Peyer's patch (tissue), 4 donors: ENCODE measurements around the gene ZSCAN12.

Source experiments
- CTCF ChIP-seq, 6 experiments: fragments of 450-650 bp in 4 of 6; fragments of 200-600 bp in 2 of 6; sonication (generic) in 1 of 6; IDR thresholded peaks; one replicate each; pipeline ENCODE4 v1.5.1; 2017 to 2019; ENCODE audit warnings: antibody characterized with exemption in 6 of 6, mild to moderate bottlenecking in 3 of 6, moderate library complexity in 1 of 6
- POLR2A ChIP-seq, 2 donors: fragments of 450-650 bp; IDR thresholded peaks; one replicate each; pipeline ENCODE4 v1.5.1; 2017; ENCODE audit warnings: antibody characterized with exemption in 2 of 2, mild to moderate bottlenecking in 2 of 2, moderate library complexity in 2 of 2

GRCh38 chr6:28349344-28349891, 50.1 kb downstream of the ZSCAN12 start:
- no peak for TF ChIP-seq CTCF (IDR thresholded peaks at IDR 0.05)
- TF ChIP-seq POLR2A (IDR thresholded peaks at IDR 0.05) = no peak
